Activated T-helper 9 cell treated with anti-CD3 and anti-CD28 coated beads, Interleukin-2, amount 50 U/mL, for 16 hours (primary cell): ENCODE results near the gene REC8.
"Not testable (repeated sequence)": the region's sequence is repeated elsewhere in the genome, so short reads cannot be mapped to it uniquely, and the experiment has no call there.

Experiments
- DNase-seq: peaks from one replicate; pipeline ENCODE4 v3.0.0-alpha.2; 2020; ENCODE audit warnings: low read depth

REC8 gene

DNA sequence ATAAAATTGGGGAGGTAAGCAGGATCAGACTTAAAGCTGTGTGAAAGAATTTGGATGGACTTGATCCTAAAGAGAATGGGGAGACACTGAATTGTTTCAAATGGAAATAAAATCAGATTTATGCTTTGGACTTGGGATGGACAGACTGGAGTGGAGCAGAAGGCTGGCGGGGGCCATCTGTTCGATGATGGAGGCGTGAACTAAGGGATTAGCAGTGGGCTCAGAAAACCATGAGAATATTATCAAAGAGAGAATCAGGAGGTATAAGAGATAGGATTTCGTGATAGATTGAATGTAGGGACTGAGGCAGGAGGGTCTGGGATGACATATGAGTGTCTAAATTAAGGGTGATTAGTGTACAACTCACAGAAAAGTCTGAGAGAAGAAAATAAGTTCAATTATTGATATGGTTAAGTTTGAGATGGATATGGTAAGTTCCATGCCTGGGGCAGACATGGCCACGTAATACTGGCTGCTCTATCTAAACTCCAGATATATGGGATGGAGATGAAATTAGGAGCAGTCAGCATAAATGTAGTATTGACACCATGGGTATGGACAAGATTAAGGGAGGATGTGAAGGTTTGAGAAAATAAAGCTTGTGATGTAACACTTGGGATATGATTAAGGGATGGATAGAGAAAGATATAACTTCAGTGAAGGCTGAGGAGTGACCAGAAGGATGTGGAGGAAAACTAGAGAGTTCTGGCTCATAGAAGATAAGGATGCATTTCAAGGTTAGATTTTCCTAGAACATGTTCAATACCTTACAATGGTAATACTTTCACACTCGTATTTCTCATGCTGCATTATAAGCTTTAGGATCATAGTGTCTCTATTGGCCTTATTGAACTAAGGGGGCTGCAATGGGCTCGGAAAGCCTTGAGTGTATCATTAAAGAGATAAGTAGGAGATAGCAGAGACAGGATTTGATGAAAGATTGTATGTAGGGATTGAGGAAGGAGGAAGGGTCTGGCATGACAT lies 32.6 kb downstream of the REC8 start:
- DNase-seq = no peak

DNA sequence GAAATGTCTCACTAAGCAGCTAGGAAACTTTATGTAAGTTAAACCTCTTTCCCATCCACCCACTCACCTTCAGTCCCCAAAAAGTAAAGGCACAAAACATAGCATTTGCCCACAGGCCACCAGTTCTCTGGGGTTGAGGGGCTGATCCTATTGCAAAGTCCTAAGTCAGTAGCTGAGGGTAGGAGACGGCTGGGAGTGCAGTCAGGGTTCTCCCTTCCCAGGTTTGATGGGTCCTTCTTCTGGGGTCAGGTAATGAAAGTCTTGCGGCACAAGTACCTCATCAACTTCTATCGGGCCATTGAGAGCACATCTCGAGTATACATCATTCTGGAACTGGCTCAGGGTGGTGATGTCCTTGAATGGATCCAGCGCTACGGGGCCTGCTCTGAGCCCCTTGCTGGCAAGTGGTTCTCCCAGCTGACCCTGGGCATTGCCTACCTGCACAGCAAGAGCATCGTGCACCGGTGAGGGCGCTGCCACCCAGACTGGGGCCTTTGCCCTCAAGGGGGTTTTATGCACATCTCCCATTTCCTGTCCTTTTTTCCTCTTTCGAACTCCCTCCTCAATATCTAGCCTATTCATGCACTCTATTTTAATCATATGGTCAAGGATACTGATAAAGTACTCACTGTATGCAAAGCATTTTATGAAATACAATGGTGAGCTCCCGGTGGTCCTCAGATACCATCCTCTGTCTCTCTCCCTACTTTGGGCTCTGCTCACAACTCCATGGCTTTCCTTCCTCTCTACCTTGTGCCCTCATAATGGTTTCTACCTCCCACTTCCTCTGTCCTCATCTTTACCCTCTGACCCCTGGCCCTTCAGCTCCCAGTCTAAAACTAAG lies 34.6 kb downstream of the REC8 start:
- no peak for DNase-seq

DNA sequence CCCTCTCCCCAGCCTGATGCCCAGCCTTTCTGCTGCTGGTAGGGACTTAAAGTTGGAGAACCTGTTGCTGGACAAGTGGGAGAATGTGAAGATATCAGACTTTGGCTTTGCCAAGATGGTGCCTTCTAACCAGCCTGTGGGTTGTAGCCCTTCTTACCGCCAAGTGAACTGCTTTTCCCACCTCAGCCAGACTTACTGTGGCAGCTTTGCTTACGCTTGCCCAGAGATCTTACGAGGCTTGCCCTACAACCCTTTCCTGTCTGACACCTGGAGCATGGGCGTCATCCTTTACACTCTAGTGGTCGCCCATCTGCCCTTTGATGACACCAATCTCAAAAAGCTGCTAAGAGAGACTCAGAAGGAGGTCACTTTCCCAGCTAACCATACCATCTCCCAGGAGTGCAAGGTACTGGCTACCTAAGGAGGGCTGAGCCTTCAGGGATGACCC lies 35.2 kb downstream of the REC8 start:
- no peak for DNase-seq

DNA sequence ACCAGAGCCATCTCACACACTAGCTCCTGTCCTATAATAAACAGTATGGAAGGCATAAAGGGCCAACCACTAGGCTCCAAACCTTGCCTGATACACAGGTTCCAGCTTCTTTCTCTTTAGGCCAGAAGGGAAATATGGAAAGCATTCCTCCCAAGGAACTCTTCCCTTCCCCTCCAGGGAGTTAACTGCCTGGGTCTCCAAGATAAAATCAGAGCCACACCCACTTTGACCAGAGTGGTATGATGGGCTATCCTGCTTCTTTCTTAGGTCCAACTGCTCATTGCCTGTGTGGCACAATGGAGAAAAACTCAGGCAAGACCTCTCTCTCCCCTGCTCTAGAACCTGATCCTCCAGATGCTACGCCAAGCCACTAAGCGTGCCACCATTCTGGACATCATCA lies 35.7 kb downstream of the REC8 start:
- no peak for DNase-seq

DNA sequence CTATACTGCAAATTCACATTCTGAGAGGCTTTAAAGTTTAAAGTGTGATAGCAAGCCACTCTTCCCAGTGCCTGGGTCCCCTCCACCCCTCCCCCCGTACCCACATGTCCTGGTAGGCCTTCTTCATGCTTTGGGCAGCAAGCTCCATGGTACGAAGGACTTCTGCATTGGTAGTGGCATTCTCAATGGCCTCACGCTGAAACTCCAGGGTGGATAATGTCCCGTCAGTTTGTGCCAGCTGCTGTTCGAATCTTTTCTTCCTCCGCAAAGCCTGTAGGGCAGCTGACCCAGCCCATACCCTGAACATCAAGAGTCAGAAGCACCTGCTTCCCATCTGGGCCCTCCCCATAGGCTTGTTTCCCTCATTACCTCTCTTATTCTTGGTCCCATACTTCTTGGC lies 39.4 kb downstream of the REC8 start:
- DNase-seq = no peak

DNA sequence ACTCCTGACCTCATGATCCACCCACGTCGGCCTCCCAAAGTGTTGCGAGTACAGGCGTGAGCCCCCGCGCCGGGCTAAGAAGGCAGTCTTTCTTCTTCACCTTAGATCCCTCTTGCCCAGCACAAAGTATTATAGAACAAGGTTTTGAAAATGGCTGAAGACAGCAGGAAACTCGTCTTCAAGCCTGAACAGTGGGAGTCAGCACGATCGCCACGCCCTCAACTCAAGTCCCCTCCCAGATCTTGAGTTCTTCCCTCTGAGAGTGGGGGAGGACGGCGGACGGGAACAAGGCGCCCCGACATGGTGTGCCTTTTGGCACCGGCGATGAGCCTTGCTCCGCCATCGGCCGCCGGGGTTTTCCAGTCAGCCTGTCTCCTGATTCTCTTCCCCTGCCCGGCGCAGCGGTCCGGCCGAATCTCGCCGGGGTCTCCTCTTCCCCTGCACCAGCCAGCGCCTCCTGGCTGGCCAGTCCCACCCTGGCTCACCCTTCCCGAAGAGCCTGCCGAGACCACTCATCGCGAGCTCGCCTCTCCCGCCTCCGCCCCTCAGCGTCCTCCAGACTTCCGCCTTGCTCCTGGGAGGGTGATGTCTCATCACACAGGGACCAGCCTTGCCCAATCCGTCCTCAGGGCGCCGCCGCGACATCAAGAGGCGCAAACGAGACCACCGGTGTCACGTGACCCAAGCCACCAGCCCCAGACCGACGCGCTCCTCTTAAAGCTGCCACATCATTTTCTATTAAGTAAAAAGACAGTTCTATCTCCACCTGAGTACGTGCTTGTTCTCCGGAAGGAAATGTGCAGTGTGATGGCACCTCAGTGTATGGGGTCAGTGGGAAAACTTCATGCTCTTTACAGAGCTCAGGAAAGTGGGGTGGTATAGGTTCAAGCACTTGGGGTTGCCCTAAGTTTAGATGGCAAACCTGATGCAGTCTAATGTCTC lies 41.3 kb downstream of the REC8 start, which contains the start of gene CHMP4A:
Gene CHMP4A (minus strand): TSS at position 565 of the 942 bp plus-strand sequence. CDS start 49 bp downstream, at position 516.
- DNase-seq = peak; percentile 94

DNA sequence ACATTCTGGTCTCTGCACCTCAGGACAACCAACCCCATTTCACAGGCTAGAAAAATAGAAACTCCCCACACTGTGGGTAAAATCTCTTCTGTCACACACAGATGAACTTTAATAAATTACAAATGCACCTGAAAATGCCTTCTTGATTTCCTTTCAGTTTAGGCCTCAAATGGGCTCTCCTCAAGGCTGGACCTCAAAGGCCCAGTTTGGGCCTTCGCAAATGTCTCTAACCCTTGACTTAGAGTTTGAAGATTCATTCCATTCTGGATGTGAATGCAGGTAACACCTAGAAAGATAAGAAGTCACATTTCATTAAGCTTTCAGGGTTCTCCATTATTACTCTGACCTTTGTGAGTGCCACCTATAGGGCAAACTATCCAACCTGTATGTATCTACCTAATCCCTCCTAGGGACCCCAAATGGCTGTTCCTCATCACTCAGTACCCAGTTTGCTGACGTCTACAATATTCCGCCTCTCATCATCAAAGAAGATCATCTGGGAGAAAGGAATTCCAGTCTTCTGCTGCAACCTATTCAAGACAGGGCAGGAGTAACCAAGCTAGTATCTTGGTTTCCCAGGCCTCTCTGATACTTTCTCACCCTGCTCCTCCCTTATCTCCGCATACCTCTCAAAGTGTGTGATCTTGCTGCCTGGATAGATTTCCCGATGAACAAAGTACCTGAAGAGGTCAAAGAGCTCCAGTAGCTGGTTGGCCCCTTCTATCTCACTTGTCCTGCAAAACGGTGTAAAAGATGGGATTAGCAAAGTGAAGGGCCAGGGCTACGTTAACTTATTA lies 42.2 kb downstream of the REC8 start:
- DNase-seq = no peak

DNA sequence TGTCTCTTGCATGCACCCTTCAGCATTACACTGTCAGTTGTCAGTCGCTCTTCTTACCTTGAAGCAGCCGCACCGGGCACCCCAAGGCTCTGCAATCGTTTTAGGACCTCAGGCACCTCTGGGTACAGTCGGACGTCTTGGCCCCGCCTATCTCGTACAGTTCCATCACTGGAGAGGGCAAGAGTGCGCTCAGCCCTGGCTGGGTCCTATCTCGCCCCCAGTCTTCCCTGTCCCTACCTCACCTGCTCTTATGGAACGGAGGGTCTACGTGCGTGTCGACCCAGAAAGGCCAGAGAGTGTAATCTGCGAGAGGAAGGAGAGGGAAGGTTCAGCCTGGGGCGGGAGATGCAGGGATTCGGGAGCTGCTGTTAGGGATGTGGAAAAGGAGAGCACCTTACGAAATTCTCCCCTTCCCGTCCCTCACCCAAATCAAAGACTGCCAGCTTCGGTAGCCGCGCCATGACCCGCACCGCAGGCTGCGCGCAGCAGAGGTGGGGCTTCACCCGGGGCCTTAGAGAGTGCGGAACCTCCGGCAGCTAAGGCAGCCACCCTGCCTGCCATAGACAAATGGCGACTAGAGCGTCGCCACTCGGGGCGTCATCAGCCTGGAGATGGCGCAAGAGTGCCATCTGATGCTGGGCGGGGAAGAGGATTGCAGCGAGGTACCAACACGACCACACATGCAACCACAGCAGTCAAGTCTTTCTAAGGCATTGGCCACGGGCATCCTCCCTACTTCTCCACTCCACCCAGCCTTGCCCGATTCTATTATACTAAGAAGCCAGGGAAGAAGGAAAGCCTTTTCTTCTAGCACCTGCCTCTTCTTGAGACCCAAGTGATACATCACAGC lies 43.8 kb downstream of the REC8 start, which contains the start of gene MDP1:
Gene MDP1 (minus strand): TSS at position 572 of the 850 bp plus-strand sequence. CDS start 111 bp downstream, at position 461.
- peak; percentile 77 for DNase-seq

DNA sequence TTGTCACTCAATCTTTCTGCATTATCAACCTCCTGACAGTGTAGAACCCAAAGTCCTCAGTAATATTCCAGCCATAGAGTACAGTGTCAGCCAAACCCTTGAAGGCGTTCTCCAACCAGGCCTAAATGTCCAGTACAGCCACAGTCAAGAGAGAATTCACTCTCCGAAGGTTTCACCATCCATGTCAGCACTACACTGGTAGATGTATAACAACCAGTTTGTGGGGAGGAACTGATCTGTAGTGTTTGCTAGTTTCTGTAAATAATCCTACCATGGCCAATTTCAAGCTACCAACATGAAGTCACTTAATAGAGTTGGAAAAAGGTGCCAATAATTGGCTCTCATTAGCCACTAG lies 44.4 kb downstream of the REC8 start:
- DNase-seq = no peak

DNA sequence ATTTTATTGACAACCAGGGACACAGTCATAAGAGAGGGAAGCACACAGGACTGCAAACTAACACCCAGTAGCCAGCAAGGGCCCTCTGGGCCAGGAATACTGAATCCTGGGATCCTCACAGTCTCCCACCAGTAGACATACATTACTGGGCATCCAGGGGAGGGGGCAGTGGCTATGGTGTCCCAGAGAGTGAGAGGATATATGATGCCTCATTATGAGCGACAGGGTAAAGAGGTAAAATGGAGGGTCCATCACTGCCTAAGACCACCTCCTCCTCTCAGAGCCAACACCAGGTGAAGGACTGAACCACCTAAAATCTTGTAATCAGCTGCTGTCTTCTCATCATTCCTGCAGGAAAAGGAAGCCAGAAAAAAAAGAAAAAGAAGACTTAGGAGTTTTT lies 45.0 kb downstream of the REC8 start:
- DNase-seq = not testable (repeated sequence)

DNA sequence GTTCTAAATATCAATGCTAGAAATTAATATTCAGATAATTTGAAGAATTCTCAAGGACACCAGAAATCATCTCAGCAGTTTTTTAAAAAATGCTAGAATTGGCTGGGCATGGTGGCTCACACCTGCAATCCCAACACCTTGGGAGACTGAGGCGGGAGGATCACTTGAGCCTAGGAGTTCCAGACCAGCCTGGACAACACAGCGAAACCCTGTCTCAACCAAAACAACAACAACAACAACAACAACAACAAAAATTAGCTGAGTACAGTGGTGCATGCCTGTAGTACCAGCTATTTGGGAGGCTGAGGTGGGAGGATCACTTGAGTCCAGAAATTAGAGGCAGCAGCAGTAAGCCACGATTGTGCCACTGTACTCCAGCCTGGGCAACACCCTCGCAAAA lies 47.2 kb downstream of the REC8 start:
- DNase-seq = no peak

DNA sequence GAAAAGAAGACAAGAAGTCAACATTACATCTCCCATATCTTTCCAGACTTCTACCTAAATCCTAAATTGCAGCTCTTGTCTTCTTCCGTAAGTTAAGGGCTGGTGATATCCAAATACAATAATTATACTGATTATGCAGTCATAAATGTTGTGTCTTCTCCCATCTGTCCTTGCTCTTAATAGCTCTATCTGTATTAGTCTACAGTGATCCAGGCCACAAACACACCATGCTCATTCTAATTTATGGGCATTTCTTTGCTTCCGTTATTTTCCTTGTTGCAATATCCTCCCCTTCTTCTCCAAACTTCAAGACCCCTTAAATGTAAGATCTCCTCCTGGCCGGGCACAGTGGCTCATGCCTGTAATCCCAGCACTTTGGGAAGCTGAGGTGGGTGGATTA lies 47.6 kb downstream of the REC8 start:
- DNase-seq = no peak

DNA sequence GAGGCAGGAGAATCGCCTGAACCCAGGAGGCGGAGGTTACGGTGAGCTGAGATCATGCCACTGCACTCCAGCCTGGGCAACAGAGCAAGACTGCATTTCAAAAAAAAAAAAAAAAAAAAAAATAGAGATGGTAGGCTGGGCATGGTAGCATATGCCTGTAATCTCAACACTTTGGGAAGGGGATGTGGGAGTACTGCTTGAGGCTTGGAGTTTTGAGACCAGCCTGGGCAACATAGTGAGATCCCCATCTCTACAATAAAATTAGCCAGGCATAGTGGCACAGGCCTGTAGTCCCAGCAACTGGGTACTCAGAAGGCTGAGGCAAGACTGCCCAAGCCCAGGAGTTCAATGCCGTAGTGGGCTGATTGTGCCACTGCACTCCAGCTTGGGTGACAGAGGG lies 51.1 kb downstream of the REC8 start:
- not testable (repeated sequence) for DNase-seq

DNA sequence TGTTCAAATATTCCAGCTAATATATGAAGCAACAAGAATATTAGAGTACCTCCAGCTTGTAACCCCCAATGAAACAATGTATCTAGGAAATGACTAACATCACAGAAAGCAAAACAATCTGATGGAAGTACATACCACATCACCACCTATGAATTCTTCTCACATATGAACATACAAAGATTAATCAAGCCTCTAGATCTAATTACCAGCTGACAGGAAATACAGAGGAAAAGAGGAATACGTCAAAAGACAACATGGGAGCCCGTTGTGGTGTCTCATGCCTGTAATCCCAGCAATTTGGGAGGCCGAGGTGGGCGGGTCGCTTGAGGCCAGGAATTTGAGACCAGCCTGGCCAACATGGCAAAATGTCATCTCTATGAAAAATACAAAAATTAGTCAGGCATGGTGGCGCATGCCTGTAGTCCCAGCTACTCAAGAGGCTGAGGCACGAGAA lies 52.8 kb downstream of the REC8 start:
- no peak for DNase-seq

DNA sequence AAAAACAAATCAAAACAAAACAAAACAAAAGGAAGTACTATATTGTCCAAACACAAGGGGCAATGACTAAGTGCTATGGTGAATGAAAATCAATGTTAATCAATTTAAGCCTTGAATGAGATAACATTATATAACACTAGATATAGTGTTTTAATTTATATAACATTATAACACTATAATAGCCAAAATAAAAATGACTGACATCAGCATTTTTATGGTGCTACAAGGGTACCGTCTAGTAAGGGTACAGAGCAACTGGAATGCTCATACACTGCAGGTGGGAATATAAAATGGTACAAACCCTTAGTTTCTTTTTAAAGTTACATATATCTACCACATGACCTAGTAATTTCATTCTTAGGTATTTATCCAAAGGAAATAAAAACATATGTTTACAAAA lies 54.6 kb downstream of the REC8 start:
- DNase-seq = no peak

DNA sequence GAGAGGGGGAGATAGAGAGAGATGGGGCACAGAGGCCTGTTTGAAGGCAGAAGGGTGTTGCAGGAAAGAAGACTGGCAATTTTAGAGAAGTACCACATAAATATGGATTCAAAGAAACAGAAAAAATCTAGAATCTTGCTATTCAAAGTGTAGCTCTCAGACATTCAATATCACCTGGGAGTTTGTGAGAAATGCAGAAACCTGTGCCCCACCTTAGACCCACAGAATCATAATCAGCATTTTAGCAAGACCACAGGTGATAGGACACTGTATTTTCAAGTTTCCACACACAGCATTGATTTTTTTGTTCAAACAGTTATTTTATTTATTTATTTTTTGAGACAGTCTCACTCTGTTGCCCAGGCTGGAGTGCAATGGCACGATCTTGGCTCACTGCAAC lies 57.0 kb downstream of the REC8 start:
- DNase-seq = no peak
